Right atrium auricular region (tissue), 2 donors: Measurements from ENCODE around the gene CHIC1. TPM values are rescaled to one million over a fixed set of nuclear protein-coding genes. Genes with fewer than 3 reads are reported as not detected.
"Not testable (repeated sequence)": the region's sequence is repeated elsewhere in the genome, so short reads cannot be mapped to it uniquely, and the experiment has no call there.

Source experiments
- DNase-seq: peaks from one replicate; pipeline ENCODE4 v3.0.0-alpha.2; 2019; ENCODE audit warnings: low spot score
- H3K27ac ChIP-seq, 2 donors: fragments of 200-600 bp; sonication (generic); 1 replicate in 1 of 2; 2 replicates in 1 of 2; pipeline ENCODE4 v1.5.1; 2016 to 2019
- H3K27me3 ChIP-seq, 2 donors: fragments of 200-600 bp; sonication (generic); one replicate each; pipeline versions ENCODE4 v1.5.1 to v1.6.0; 2017 to 2019
- H3K36me3 ChIP-seq: fragments of 200-600 bp; sonication (generic); one replicate; pipeline ENCODE4 v1.5.1; 2016
- H3K4me1 ChIP-seq, 2 donors: fragments of 200-600 bp; sonication (generic); one replicate each; pipeline versions ENCODE4 v1.5.1 to v1.6.0; 2017 to 2019
- H3K4me3 ChIP-seq, 2 donors: fragments of 200-600 bp; sonication (generic); 1 replicate in 1 of 2; 2 replicates in 1 of 2; pipeline ENCODE4 v1.5.1; 2017 to 2019; ENCODE audit warnings: mild to moderate bottlenecking in 1 of 2, moderate library complexity in 1 of 2
- H3K9me3 ChIP-seq, 2 donors: fragments of 200-600 bp; sonication (generic); one replicate each; pipeline ENCODE4 v1.5.1; 2019
- CTCF ChIP-seq, 2 donors: fragments of 200-600 bp; sonication (generic); IDR thresholded peaks; one replicate each; pipeline ENCODE4 v1.5.1; 2019; ENCODE audit warnings: antibody characterized with exemption in 2 of 2
- total RNA-seq, 2 donors: library from RNA; depleted of rRNA; stranded (reverse); fragments of >200 nt; gene quantifications; one replicate each; pipeline ENCODE4 v1.1.0, GENCODE V29; 2016

The CHIC1 gene
- total RNA-seq, result 10 to 100 TPM in 1 of 2 donors, 1 to 10 TPM in 1; 9.2 to 17.9 TPM

DNA sequence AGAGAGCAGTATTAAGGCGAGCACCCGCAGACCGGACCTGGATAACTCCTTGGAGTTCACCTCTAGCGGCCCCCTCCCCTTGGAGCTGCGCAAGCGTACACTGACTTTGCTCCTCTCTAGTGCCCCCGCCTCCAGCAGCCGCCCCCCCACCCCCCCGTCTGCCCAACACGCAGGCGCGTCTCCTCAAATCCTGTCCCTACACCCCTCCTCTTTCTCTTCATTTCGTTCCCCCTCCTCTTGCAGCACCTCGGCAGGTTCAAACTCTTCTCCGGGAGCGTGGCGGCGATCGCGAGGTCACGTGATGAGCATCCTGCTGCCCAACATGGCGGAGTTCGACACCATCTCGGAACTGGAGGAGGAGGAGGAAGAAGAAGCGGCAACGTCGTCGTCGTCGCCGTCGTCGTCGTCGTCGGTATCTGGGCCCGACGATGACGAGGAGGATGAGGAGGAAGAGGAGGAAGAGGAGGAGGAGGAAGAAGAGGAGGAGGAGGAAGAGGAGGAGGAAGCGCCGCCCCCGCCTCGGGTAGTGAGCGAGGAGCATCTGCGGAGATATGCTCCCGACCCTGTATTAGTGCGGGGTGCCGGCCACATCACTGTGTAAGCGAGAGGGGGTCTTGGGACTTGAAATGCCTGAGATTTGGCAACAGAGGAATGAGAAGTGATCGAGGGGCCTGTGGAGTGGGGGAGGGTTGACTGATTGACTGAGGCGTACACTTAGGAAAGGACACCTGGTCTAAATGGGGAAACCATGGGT lies at the start of gene CHIC1:
CHIC1 (plus strand) TSS at position 214 of the 754 bp plus-strand sequence; CDS start at position 302, 88 bp downstream.
- Histone ChIP-seq H3K27ac (peak within 1 kb of the TSS; percentile 76 to 85), H3K36me3 (no peaks in the 10 kb centered on the region), H3K4me1 (no peaks in the 10 kb centered on the region), H3K9me3 (no peaks in the 10 kb centered on the region), H3K4me3 (peak within 1 kb of the TSS; percentile 60 to 61), H3K27me3 (no peaks in the 10 kb centered on the region)
- no peak for TF ChIP-seq CTCF (IDR thresholded peaks at IDR 0.05)
- peak; percentile 63 for DNase-seq

GRCh38 chrX:73522823-73523222 lies 40.2 kb upstream of the CHIC1 start:
- not testable (repeated sequence) for H3K4me1 ChIP-seq, DNase-seq, H3K27me3 ChIP-seq, H3K4me3 ChIP-seq, H3K27ac ChIP-seq, H3K36me3 ChIP-seq
- H3K9me3 ChIP-seq, result peaks cover 0 to 15% of the 10 kb centered on the region in 2 donors

DNA sequence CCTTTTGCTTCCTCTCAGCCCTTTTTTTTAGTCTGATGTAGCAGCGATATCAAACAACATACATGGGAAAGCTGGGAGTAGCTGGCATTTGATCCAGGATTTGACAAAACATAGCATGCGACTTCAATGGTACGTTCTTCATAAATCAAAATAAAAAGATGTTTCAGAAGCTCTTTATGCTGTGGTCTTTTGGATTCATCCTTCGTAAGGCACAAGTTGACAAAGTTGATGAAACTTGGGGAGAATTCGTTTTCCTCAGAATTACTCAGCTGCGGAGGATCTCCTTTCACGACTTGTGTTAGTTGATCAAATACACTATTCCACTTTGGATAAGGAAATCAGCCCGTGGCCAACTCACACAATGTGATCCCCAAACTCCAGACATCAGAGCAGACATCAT lies 38.1 kb upstream of the CHIC1 start:
- Histone ChIP-seq H3K4me1 (no peaks in the 10 kb centered on the region), H3K4me3 (no peak overlapping the region), H3K27me3 (no peaks in the 10 kb centered on the region), H3K9me3 (peaks cover 0 to 9% of the 10 kb centered on the region in 2 donors), H3K36me3 (no peaks in the 10 kb centered on the region), H3K27ac (no peak overlapping the region)
- DNase-seq, result no peak
- TF ChIP-seq CTCF (IDR thresholded peaks at IDR 0.05), result no peak

GRCh38 chrX:73525928-73526690 lies 36.9 kb upstream of the CHIC1 start:
- H3K36me3 ChIP-seq, result no peaks in the 10 kb centered on the region
- H3K4me1 ChIP-seq, result no peaks in the 10 kb centered on the region
- no peak overlapping the region for H3K4me3 ChIP-seq
- no peaks in the 10 kb centered on the region for H3K27me3 ChIP-seq
- H3K27ac ChIP-seq, result no peak overlapping the region
- no peak for TF ChIP-seq CTCF (IDR thresholded peaks at IDR 0.05)
- peaks cover 0 to 9% of the 10 kb centered on the region in 2 donors for H3K9me3 ChIP-seq
- no peak for DNase-seq

GRCh38 chrX:73531655-73532054 lies 31.3 kb upstream of the CHIC1 start:
- H3K27ac ChIP-seq, H3K9me3 ChIP-seq, H3K4me1 ChIP-seq, H3K27me3 ChIP-seq, H3K36me3 ChIP-seq, DNase-seq, H3K4me3 ChIP-seq: not testable (repeated sequence)

- no peaks in the 10 kb centered on the region for H3K4me1 ChIP-seq
- H3K4me3 ChIP-seq, result no peak overlapping the region
- no peak overlapping the region for H3K27ac ChIP-seq
- H3K27me3 ChIP-seq, result no peaks in the 10 kb centered on the region
- no peak for DNase-seq
- TF ChIP-seq CTCF (IDR thresholded peaks at IDR 0.05), result no peak
- H3K36me3 ChIP-seq, result no peaks in the 10 kb centered on the region
- H3K9me3 ChIP-seq, result no peaks in the 10 kb centered on the region
Measured at GRCh38 chrX:73556159-73556558, 6.8 kb upstream of the CHIC1 start.
